Endothelial cell (in vitro differentiated cells): ENCODE data around the gene CFD. TPM values are rescaled to one million over a fixed set of nuclear protein-coding genes. Genes with fewer than 3 reads are reported as not detected.

ENCODE experiments used
- DNase-seq: peaks from one replicate; pipeline ENCODE4 v3.0.0; 2021; ENCODE audit warnings: low spot score
- H3K27ac Mint-ChIP-seq: one replicate; pipeline ENCODE4 v1.8.0; 2021; ENCODE audit warnings: mixed read lengths, inconsistent platforms; ENCODE audit not compliant: unreplicated experiment
- H3K27me3 Mint-ChIP-seq: one replicate; pipeline ENCODE4 v1.8.0; 2021; ENCODE audit warnings: mild to moderate bottlenecking, moderate library complexity, mixed read lengths, inconsistent platforms; ENCODE audit not compliant: unreplicated experiment
- H3K36me3 Mint-ChIP-seq: one replicate; pipeline ENCODE4 v1.8.0; 2021; ENCODE audit warnings: mild to moderate bottlenecking, low read depth, mixed read lengths, inconsistent platforms; ENCODE audit not compliant: unreplicated experiment
- H3K4me1 Mint-ChIP-seq: one replicate; pipeline ENCODE4 v1.8.0; 2021; ENCODE audit warnings: mild to moderate bottlenecking, mixed read lengths, inconsistent platforms; ENCODE audit not compliant: unreplicated experiment
- H3K4me3 Mint-ChIP-seq: one replicate; pipeline ENCODE4 v1.8.0; 2021; ENCODE audit warnings: mild to moderate bottlenecking, mixed read lengths, inconsistent platforms; ENCODE audit not compliant: unreplicated experiment
- H3K9me3 Mint-ChIP-seq: one replicate; pipeline ENCODE4 v1.8.0; 2021; ENCODE audit warnings: mixed read lengths, inconsistent platforms; ENCODE audit not compliant: unreplicated experiment
- total RNA-seq: library from RNA; stranded (reverse); fragmentation: NEBNext Ultra II Directional; extraction: Animal tissue kit (Norgen Biotek cat#: 25700); gene quantifications from one replicate; pipeline ENCODE4 v1.2.1, GENCODE V29; 2021; ENCODE audit not compliant: unreplicated experiment
- TF ChIP-seq, protein P1 (sequence below): fragments of 200-600 bp; sonication (generic); IDR thresholded peaks from one replicate; pipeline ENCODE4 v1.5.0; 2021; ENCODE audit warnings: antibody characterized with exemption; ENCODE audit not compliant: unreplicated experiment

CFD gene
- total RNA-seq, 1 donor from 2014 or later: 0.46 TPM

DNA sequence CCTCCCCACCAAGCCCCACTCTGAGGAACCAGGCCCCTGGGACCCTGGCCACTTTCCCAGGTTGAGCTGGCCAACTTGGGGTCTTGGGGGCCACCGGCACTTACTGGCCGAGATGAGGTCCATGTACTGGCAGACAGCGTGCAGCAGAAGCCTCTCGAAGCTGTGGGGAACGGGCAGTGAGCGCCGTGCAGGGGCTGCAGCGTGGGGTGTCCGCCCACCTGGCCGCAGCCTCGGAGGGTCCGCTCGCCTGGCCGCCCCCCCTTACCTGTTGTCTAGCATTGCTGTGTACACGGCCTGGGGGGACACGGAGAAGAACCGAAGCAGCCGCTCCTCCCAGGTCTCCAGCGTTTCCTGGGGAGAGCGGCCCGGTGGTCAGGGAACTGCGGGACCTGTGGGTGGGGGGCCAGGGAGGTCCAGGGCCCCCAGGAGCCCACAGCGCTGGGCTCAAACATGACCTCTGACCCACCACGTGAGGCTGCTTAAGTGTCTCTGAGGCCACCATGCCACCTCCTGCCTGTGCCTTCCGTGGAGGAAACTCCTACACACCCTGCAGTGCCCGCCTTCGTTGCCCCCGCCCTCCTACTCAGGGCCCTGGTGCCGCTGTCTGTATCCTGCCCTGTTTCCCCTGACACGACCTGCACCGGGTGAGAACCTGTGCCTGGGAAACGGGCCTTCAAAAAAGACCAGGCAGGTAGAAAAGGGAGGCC lies 40.0 kb downstream of the CFD start:
- H3K36me3 Mint-ChIP-seq: peaks cover 3% of the 10 kb centered on the region
- no peak overlapping the region for H3K4me3 Mint-ChIP-seq
- TF ChIP-seq, protein P1, sequence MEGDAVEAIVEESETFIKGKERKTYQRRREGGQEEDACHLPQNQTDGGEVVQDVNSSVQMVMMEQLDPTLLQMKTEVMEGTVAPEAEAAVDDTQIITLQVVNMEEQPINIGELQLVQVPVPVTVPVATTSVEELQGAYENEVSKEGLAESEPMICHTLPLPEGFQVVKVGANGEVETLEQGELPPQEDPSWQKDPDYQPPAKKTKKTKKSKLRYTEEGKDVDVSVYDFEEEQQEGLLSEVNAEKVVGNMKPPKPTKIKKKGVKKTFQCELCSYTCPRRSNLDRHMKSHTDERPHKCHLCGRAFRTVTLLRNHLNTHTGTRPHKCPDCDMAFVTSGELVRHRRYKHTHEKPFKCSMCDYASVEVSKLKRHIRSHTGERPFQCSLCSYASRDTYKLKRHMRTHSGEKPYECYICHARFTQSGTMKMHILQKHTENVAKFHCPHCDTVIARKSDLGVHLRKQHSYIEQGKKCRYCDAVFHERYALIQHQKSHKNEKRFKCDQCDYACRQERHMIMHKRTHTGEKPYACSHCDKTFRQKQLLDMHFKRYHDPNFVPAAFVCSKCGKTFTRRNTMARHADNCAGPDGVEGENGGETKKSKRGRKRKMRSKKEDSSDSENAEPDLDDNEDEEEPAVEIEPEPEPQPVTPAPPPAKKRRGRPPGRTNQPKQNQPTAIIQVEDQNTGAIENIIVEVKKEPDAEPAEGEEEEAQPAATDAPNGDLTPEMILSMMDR: no peak
- no peaks in the 10 kb centered on the region for H3K4me1 Mint-ChIP-seq
- no peak for DNase-seq
- H3K9me3 Mint-ChIP-seq: no peaks in the 10 kb centered on the region
- no peak overlapping the region for H3K27ac Mint-ChIP-seq
- H3K27me3 Mint-ChIP-seq: peaks cover 4% of the 10 kb centered on the region

DNA sequence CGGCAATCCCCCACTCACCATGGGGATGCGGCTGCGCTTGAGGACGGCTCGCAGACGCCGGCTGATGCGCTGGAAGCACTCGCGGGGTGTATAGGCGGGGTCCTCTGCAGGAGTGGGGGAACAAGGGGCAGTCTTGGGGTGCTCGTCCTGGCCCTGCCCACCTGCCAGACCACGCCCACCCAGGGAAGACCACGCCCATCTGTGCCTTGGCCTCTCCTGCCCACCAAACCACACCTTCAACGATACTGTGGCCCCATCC lies 40.5 kb downstream of the CFD start:
- no peak for DNase-seq
- H3K9me3 Mint-ChIP-seq: no peaks in the 10 kb centered on the region
- TF ChIP-seq, protein P1: no peak
- no peak overlapping the region for H3K4me3 Mint-ChIP-seq
- peaks cover 4% of the 10 kb centered on the region for H3K27me3 Mint-ChIP-seq
- H3K27ac Mint-ChIP-seq: no peak overlapping the region
- peaks cover 3% of the 10 kb centered on the region for H3K36me3 Mint-ChIP-seq
- H3K4me1 Mint-ChIP-seq: no peaks in the 10 kb centered on the region

DNA sequence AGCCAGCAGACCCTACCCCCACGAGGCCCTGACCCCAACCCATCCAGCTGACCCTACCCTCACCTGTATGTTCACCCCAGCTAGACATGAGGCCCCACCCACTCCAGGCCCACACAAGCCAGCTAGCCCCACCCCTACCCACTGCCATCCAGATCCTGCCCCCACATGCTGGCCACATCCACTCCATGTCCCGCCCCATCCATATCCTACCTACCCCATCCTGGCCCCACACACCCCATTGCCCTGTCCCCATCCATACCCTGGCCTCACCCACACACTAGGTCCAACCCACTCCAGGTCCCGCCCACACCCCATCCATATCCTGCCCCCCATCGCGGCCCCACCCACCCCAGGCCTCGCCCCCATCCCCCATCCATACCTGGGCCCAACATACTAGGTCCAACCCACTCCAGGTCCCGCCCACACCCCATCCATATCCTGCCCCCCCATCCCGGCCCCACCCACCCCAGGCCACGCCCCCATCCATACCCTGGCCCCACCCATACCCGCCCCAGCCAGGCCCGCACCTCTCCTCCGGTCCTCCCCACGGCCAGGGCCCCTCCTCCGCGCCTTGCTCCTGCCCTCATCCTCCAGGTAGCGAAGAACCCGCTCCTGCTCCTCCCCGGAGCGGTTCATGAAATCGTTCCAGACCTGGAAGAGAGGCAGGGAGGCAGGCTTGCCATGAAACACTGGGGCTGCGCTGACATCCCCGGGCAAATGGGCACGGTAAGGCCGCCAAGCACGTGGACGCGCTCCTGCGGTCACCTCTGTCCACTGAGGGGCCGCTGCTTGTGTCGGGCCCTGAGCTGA lies 41.0 kb downstream of the CFD start:
- Mint-ChIP-seq H3K27ac (no peak overlapping the region), H3K4me3 (no peak overlapping the region), H3K4me1 (no peaks in the 10 kb centered on the region), H3K36me3 (peaks cover 3% of the 10 kb centered on the region), H3K27me3 (peaks cover 4% of the 10 kb centered on the region), H3K9me3 (no peaks in the 10 kb centered on the region)
- TF ChIP-seq, protein P1: no peak
- no peak for DNase-seq

DNA sequence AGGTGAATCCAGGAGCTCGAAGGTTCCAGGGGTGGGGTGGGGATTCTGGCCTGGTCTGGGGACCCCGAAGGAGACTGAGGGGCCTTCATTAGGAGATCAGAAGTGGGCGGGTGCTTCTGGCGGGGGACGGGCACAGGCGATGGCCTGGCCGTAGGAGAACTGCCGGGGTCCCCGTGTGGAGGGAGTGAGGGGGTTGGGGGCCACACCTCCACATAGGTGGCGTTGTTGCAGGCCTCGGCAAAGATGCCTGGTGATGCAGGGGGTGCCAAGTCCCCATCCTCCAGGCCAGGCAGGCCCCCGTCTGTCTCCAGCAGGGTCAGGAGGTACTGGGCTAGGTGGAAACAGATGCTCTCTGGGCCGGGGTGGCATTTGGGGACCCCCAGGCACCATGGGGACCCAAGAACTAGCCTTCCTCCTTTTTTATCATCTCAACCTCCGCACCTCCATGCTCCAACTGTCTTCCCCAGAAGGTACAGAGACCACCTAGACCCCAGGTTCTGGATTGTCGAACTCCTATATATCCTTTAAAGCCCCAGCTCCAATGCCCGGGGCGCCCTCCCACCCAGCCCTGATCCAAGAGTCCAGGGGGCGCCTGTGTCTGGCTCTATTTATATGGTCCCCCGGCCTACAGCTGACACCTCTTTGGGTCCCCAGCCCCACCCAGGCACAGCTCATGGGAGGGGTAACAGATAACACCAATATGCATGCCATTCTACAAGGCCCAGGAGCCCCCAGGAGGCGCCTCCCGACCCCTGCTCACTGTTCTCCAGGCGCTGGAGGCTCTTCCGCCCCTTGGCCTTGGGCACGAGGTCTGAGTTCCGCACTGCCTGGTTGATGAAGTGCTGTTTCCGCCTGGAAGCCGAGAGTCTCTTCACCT lies 42.0 kb downstream of the CFD start:
- Mint-ChIP-seq H3K4me1 (no peaks in the 10 kb centered on the region), H3K36me3 (peaks cover 3% of the 10 kb centered on the region), H3K27ac (no peak overlapping the region), H3K9me3 (no peaks in the 10 kb centered on the region), H3K27me3 (peaks cover 4% of the 10 kb centered on the region), H3K4me3 (no peak overlapping the region)
- no peak for DNase-seq
- TF ChIP-seq, protein P1: no peak
